Measurements from ENCODE around the gene GRIA3. TPM values are rescaled to one million over a fixed set of nuclear protein-coding genes. Genes with fewer than 3 reads are reported as not detected.

The GRIA3 gene
- total RNA-seq, 1 experiment from 2014 or later: 1.4 TPM

GRCh38 chrX:123331859-123332258 is 147.8 kb downstream of the GRIA3 start:
- H3K4me2 ChIP-seq (ENCODE audit: insufficient read depth, insufficient read length, low read length): no peak overlapping the region
- H2BK20ac ChIP-seq (ENCODE audit: low read depth, low read length, poor library complexity, severe bottlenecking): no peak overlapping the region
- H2BK120ac ChIP-seq (ENCODE audit: low read depth, low read length, poor library complexity, severe bottlenecking): no peak overlapping the region
- Mint-ChIP-seq H3K27me3 (ENCODE audit: low read depth) (no peaks in the 10 kb centered on the region), H3K4me1 (peaks cover 0 to under 1% of the 10 kb centered on the region in 2 experiments; a peak in 1 of 4 replicates), H3K9me3 (peaks cover 4 to 22% of the 10 kb centered on the region in 2 experiments; a peak in 3 of 5 replicates), H3K4me3 (no peak overlapping the region), H3K27ac (no peak overlapping the region), H3K36me3 (ENCODE audit: insufficient read depth in 1 of 3, low read depth in 3 of 3) (0 out of 7 replicates have a peak, but pooled peaks cover 0 to 2% (median 0%) of the 10 kb centered on the region in 3 experiments)
- TF ChIP-seq, protein P1, sequence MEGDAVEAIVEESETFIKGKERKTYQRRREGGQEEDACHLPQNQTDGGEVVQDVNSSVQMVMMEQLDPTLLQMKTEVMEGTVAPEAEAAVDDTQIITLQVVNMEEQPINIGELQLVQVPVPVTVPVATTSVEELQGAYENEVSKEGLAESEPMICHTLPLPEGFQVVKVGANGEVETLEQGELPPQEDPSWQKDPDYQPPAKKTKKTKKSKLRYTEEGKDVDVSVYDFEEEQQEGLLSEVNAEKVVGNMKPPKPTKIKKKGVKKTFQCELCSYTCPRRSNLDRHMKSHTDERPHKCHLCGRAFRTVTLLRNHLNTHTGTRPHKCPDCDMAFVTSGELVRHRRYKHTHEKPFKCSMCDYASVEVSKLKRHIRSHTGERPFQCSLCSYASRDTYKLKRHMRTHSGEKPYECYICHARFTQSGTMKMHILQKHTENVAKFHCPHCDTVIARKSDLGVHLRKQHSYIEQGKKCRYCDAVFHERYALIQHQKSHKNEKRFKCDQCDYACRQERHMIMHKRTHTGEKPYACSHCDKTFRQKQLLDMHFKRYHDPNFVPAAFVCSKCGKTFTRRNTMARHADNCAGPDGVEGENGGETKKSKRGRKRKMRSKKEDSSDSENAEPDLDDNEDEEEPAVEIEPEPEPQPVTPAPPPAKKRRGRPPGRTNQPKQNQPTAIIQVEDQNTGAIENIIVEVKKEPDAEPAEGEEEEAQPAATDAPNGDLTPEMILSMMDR (conservative IDR thresholded peaks at IDR 0.05): no peak
- H3T11ph ChIP-seq (ENCODE audit: low read length): no peak overlapping the region
- H3K9ac ChIP-seq (ENCODE audit: extremely low read depth, insufficient read length, low read length): no peak overlapping the region
- no peak overlapping the region for H2BK5ac ChIP-seq (ENCODE audit: insufficient read length, low read length)
- no peak for DNase-seq
- H3K56ac ChIP-seq (ENCODE audit: insufficient read length, low read depth, low read length): no peak overlapping the region
- H2BK15ac ChIP-seq (ENCODE audit: low read depth, low read length): no peak overlapping the region
- H3K4ac ChIP-seq (ENCODE audit: low read depth, low read length): no peak overlapping the region
- peaks cover 14% of the 10 kb centered on the region for H3K9me3 ChIP-seq (ENCODE audit: control insufficient read depth, low read depth, low read length)
- no peak overlapping the region for H4K91ac ChIP-seq (ENCODE audit: insufficient read length, low read depth, low read length)
- H3K79me2 ChIP-seq (ENCODE audit: insufficient read depth, low read length): no peaks in the 10 kb centered on the region
- H3K23me2 ChIP-seq (ENCODE audit: insufficient read length, low read depth, low read length, poor library complexity, severe bottlenecking): no peaks in the 10 kb centered on the region
- H3K18ac ChIP-seq (ENCODE audit: insufficient read length, low read depth, low read length): no peak overlapping the region
- no peak overlapping the region for H2AK5ac ChIP-seq (ENCODE audit: insufficient read length, low read length)
- H3K14ac ChIP-seq (ENCODE audit: insufficient read depth, low read length): no peak overlapping the region
- H3K23ac ChIP-seq (ENCODE audit: insufficient read length, low read depth, low read length): no peak overlapping the region
- WGBS (ENCODE audit: extremely low coverage, insufficient read length, low lambda C conversion rate): no CpG with 5 or more reads among the region's 1 CpG
- H2AFZ ChIP-seq (ENCODE audit: low read length): no peak overlapping the region
- no peak overlapping the region for H4K5ac ChIP-seq (ENCODE audit: insufficient read length, low read depth, low read length)
- no peaks in the 10 kb centered on the region for H3K27me3 ChIP-seq (ENCODE audit: insufficient read depth, low read length)
- H3K4me1 ChIP-seq (ENCODE audit: insufficient read depth, low read length): no peaks in the 10 kb centered on the region
- H3K79me1 ChIP-seq (ENCODE audit: insufficient read depth, low read depth, low read length, poor library complexity, severe bottlenecking): no peaks in the 10 kb centered on the region
- H4K8ac ChIP-seq (replicated peaks; ENCODE audit: insufficient read length, low read depth, low read length): no peak overlapping the region
- H3K27ac ChIP-seq (ENCODE audit: insufficient read length, low read depth, low read length): no peak overlapping the region
- no peaks in the 10 kb centered on the region for H4K20me1 ChIP-seq (ENCODE audit: control insufficient read depth, insufficient read depth, insufficient read length)
- H2BK12ac ChIP-seq (ENCODE audit: insufficient read length, low read depth, low read length): no peak overlapping the region

Measured in H9 (cell line).